Mesenchymal stem cell (in vitro differentiated cells and primary cell): ENCODE data around the gene ARHGAP9.
A peak's percentile ranks its signal among the peaks of the same experiment; 100 is the strongest.

Experiments used
- DNase-seq: peaks from one replicate; pipeline ENCODE4 v3.0.0-alpha.2; 2013
- H2AFZ ChIP-seq: one replicate; pipeline ENCODE4 v1.6.1; 2013; ENCODE audit warnings: low read depth, mild to moderate bottlenecking, control low read depth, inconsistent platforms, low read length, moderate library complexity
- H2AK5ac ChIP-seq: 2 replicates; pipeline ENCODE4 v1.6.1; 2013; ENCODE audit warnings: low read length, moderate library complexity, mild to moderate bottlenecking, inconsistent platforms; ENCODE audit not compliant: severe bottlenecking
- H2BK120ac ChIP-seq: one replicate; pipeline ENCODE4 v1.6.1; 2013; ENCODE audit warnings: low read depth, mild to moderate bottlenecking, inconsistent platforms, low read length, moderate library complexity
- H2BK12ac ChIP-seq, 2 experiments: one replicate each; pipeline ENCODE4 v1.6.1; 2013; ENCODE audit warnings: inconsistent platforms in 2 of 2, low read length in 2 of 2, mild to moderate bottlenecking in 2 of 2, moderate library complexity in 2 of 2, control low read depth in 1 of 2
- H2BK15ac ChIP-seq: one replicate; pipeline ENCODE4 v1.6.1; 2013; ENCODE audit warnings: mild to moderate bottlenecking, low read depth, inconsistent platforms; ENCODE audit not compliant: poor library complexity, severe bottlenecking
- H2BK5ac ChIP-seq: 2 replicates; pipeline ENCODE4 v1.6.1; 2013; ENCODE audit warnings: low read depth, mild to moderate bottlenecking, low read length, control low read depth, inconsistent platforms; ENCODE audit not compliant: poor library complexity, severe bottlenecking
- H3K14ac ChIP-seq, 2 experiments: one replicate each; pipeline ENCODE4 v1.6.1; 2013; ENCODE audit warnings: inconsistent platforms in 2 of 2, low read length in 2 of 2, control low read depth in 1 of 2, mild to moderate bottlenecking in 1 of 2, moderate library complexity in 1 of 2
- H3K18ac ChIP-seq, 2 experiments: one replicate each; pipeline ENCODE4 v1.6.1; 2013; ENCODE audit warnings: inconsistent platforms in 2 of 2, low read length in 2 of 2, control low read depth in 1 of 2, low read depth in 1 of 2, mild to moderate bottlenecking in 1 of 2
- H3K23ac ChIP-seq, 2 experiments: one replicate each; pipeline ENCODE4 v1.6.1; 2013; ENCODE audit warnings: inconsistent platforms in 2 of 2, low read length in 2 of 2, mild to moderate bottlenecking in 2 of 2, moderate library complexity in 2 of 2, control low read depth in 1 of 2
- H3K27ac ChIP-seq: 2 replicates; pipeline ENCODE4 v1.5.1; 2013; ENCODE audit warnings: mild to moderate bottlenecking, moderate library complexity, low read length, control low read depth, inconsistent platforms; ENCODE audit not compliant: poor library complexity, severe bottlenecking
- H3K27me3 ChIP-seq, 2 experiments: 2 replicates each; pipeline versions ENCODE4 v1.6.1 to v1.7.0; 2013; ENCODE audit warnings: low read length in 2 of 2, mild to moderate bottlenecking in 2 of 2, moderate library complexity in 2 of 2, control low read depth in 1 of 2, inconsistent platforms in 1 of 2; ENCODE audit not compliant: control insufficient read depth in 1 of 2, insufficient read depth in 1 of 2
- H3K36me3 ChIP-seq, 2 experiments: 2 replicates each; pipeline versions ENCODE4 v1.6.1 to v1.7.0; 2013; ENCODE audit warnings: low read length in 2 of 2, control low read depth in 1 of 2, inconsistent platforms in 1 of 2, low read depth in 1 of 2, mild to moderate bottlenecking in 1 of 2; ENCODE audit not compliant: insufficient read depth in 2 of 2, control insufficient read depth in 1 of 2
- H3K4ac ChIP-seq, 2 experiments: one replicate each; pipeline ENCODE4 v1.6.1; 2013; ENCODE audit warnings: inconsistent platforms in 2 of 2, low read length in 2 of 2, mild to moderate bottlenecking in 2 of 2, moderate library complexity in 2 of 2, control low read depth in 1 of 2, low read depth in 1 of 2
- H3K4me1 ChIP-seq: 2 replicates; pipeline ENCODE4 v1.6.1; 2013; ENCODE audit warnings: low read depth, low read length, control low read depth; ENCODE audit not compliant: control insufficient read depth, insufficient read depth
- H3K4me2 ChIP-seq: 2 replicates; pipeline ENCODE4 v1.6.1; 2013; ENCODE audit warnings: low read length, mild to moderate bottlenecking, inconsistent platforms; ENCODE audit not compliant: poor library complexity, severe bottlenecking
- H3K4me3 ChIP-seq, 2 experiments: 2 replicates each; pipeline versions ENCODE4 v1.5.1 to v1.7.0; 2013; ENCODE audit warnings: low read length in 2 of 2, mild to moderate bottlenecking in 2 of 2, control low read depth in 1 of 2, low read depth in 1 of 2; ENCODE audit not compliant: insufficient read depth in 1 of 2
- H3K79me1 ChIP-seq: replicated peaks from 2 replicates; pipeline ENCODE4 v1.6.1; 2013; ENCODE audit warnings: mild to moderate bottlenecking, control low read depth, low read length, inconsistent platforms; ENCODE audit not compliant: poor library complexity, severe bottlenecking
- H3K9ac ChIP-seq: 2 replicates; pipeline ENCODE4 v1.7.0; 2013; ENCODE audit warnings: mild to moderate bottlenecking, low read length, moderate library complexity
- H3K9me3 ChIP-seq: 2 replicates; pipeline ENCODE4 v1.7.0; 2013; ENCODE audit warnings: mild to moderate bottlenecking, low read length; ENCODE audit not compliant: control insufficient read depth
- H4K8ac ChIP-seq: one replicate; pipeline ENCODE4 v1.6.1; 2013; ENCODE audit warnings: inconsistent platforms, mild to moderate bottlenecking, low read length, moderate library complexity
- H4K91ac ChIP-seq: one replicate; pipeline ENCODE4 v1.6.1; 2013; ENCODE audit warnings: mild to moderate bottlenecking, low read length, inconsistent platforms
- WGBS: methylation state at CpG from one replicate; pipeline ENCODE4 v1.1.7; 2013; ENCODE audit warnings: mixed read lengths; 5-methylcytosine and 5-hydroxymethylcytosine counted together

Gene ARHGAP9

GRCh38 chr12:57476162-57476992, 3.3 kb downstream of the ARHGAP9 start:
- Histone ChIP-seq H3K23ac (no peak overlapping the region), H3K4ac (no peak overlapping the region), H3K27ac (no peak overlapping the region), H2BK12ac (no peak overlapping the region), H3K4me2 (no peak overlapping the region), H3K79me1 (no peaks in the 10 kb centered on the region), H3K9me3 (no peaks in the 10 kb centered on the region), H3K4me3 (peak overlapping the region in 1 of 2 experiments; percentile 55), H3K27me3 (peaks cover 63 to 96% of the 10 kb centered on the region in 2 experiments), H4K91ac (no peak overlapping the region), H3K14ac (no peak overlapping the region), H3K9ac (no peak overlapping the region), H2AK5ac (no peak overlapping the region), H3K4me1 (peaks cover 17% of the 10 kb centered on the region), H2BK5ac (no peak overlapping the region), H3K18ac (no peak overlapping the region), H3K36me3 (no peaks in the 10 kb centered on the region), H2BK15ac (no peak overlapping the region), H2AFZ (no peak overlapping the region), H4K8ac (no peak overlapping the region), H2BK120ac (no peak overlapping the region)
- DNase-seq = no peak
- 43% methylated on average over 22 of the region's 29 CpGs for WGBS

GRCh38 chr12:57475271-57476161, 4.2 kb downstream of the ARHGAP9 start:
- Histone ChIP-seq H3K4me1 (peaks cover 17% of the 10 kb centered on the region), H3K4ac (no peak overlapping the region), H3K4me3 (peak overlapping the region; percentile 4 to 55), H3K79me1 (no peaks in the 10 kb centered on the region), H2AK5ac (no peak overlapping the region), H3K27me3 (peaks cover 72 to 96% of the 10 kb centered on the region in 2 experiments), H3K14ac (no peak overlapping the region), H3K27ac (no peak overlapping the region), H4K8ac (no peak overlapping the region), H2BK120ac (no peak overlapping the region), H3K36me3 (no peaks in the 10 kb centered on the region), H3K23ac (peak overlapping the region in 1 of 2 experiments; percentile 76), H3K9me3 (no peaks in the 10 kb centered on the region), H2AFZ (peak overlapping the region; percentile 24), H3K18ac (no peak overlapping the region), H2BK15ac (no peak overlapping the region), H3K4me2 (peak overlapping the region; percentile 72), H2BK12ac (no peak overlapping the region), H3K9ac (no peak overlapping the region), H4K91ac (no peak overlapping the region), H2BK5ac (no peak overlapping the region)
- 4% methylated on average over 56 of the region's 84 CpGs for WGBS
- peak; percentile 51 for DNase-seq

GRCh38 chr12:57474862-57475261, 4.8 kb downstream of the ARHGAP9 start:
- no peak overlapping the region for H2BK12ac ChIP-seq
- H3K4me3 ChIP-seq = no peak overlapping the region
- H3K4me1 ChIP-seq = peaks cover 17% of the 10 kb centered on the region
- H3K27me3 ChIP-seq = peaks cover 78 to 98% of the 10 kb centered on the region in 2 experiments
- peak overlapping the region; percentile 72 for H3K4me2 ChIP-seq
- H3K9me3 ChIP-seq = no peaks in the 10 kb centered on the region
- DNase-seq = no peak
- H3K18ac ChIP-seq = no peak overlapping the region
- H2AK5ac ChIP-seq = no peak overlapping the region
- H3K23ac ChIP-seq = peak overlapping the region in 1 of 2 experiments; percentile 76
- no peak overlapping the region for H2BK120ac ChIP-seq
- no peak overlapping the region for H3K4ac ChIP-seq
- no peak overlapping the region for H4K91ac ChIP-seq
- WGBS = 67% methylated on average over 7 of the region's 7 CpGs
- H3K14ac ChIP-seq = no peak overlapping the region
- no peak overlapping the region for H2BK5ac ChIP-seq
- no peak overlapping the region for H3K27ac ChIP-seq
- H2AFZ ChIP-seq = no peak overlapping the region
- no peak overlapping the region for H2BK15ac ChIP-seq
- H3K79me1 ChIP-seq = no peaks in the 10 kb centered on the region
- H3K36me3 ChIP-seq = no peaks in the 10 kb centered on the region
- H4K8ac ChIP-seq = no peak overlapping the region
- H3K9ac ChIP-seq = no peak overlapping the region

GRCh38 chr12:57474430-57474829, 5.2 kb downstream of the ARHGAP9 start:
- Histone ChIP-seq H2BK15ac (no peak overlapping the region), H2AK5ac (no peak overlapping the region), H3K79me1 (no peaks in the 10 kb centered on the region), H3K4me1 (peaks cover 16% of the 10 kb centered on the region), H3K27ac (no peak overlapping the region), H3K36me3 (no peaks in the 10 kb centered on the region), H3K9ac (no peak overlapping the region), H3K23ac (no peak overlapping the region), H2BK120ac (no peak overlapping the region), H3K4ac (no peak overlapping the region), H3K14ac (no peak overlapping the region), H2AFZ (no peak overlapping the region), H4K8ac (no peak overlapping the region), H4K91ac (no peak overlapping the region), H2BK12ac (no peak overlapping the region), H3K4me2 (no peak overlapping the region), H3K4me3 (no peak overlapping the region), H2BK5ac (no peak overlapping the region), H3K18ac (no peak overlapping the region), H3K9me3 (no peaks in the 10 kb centered on the region), H3K27me3 (peaks cover 82 to 98% of the 10 kb centered on the region in 2 experiments)
- WGBS = 90% methylated on average over 8 of the region's 8 CpGs
- no peak for DNase-seq
